Progenitor cell of endocrine pancreas (in vitro differentiated cells): ENCODE measurements around the gene ALOX5. TPM values are rescaled to one million over a fixed set of nuclear protein-coding genes. Genes with fewer than 3 reads are reported as not detected.
"Not testable (repeated sequence)": the region's sequence is repeated elsewhere in the genome, so short reads cannot be mapped to it uniquely, and the experiment has no call there.

Experiments used
- DNase-seq: peaks from one replicate; pipeline ENCODE4 v3.0.0; 2021; ENCODE audit warnings: low spot score; ENCODE audit not compliant: unreplicated experiment
- H3K27ac Mint-ChIP-seq: 2 replicates; pipeline ENCODE4 v1.8.0; 2021; ENCODE audit warnings: mild to moderate bottlenecking, moderate library complexity, mixed read lengths
- H3K27me3 Mint-ChIP-seq: 2 replicates; pipeline ENCODE4 v1.8.0; 2021; ENCODE audit warnings: mixed read lengths
- H3K36me3 Mint-ChIP-seq: 2 replicates; pipeline ENCODE4 v1.8.0; 2022; ENCODE audit warnings: mixed read lengths; ENCODE audit not compliant: insufficient read depth
- H3K4me1 Mint-ChIP-seq: 2 replicates; pipeline ENCODE4 v1.8.0; 2021; ENCODE audit warnings: low read depth, mixed read lengths
- H3K4me3 Mint-ChIP-seq: 2 replicates; pipeline ENCODE4 v1.8.0; 2021; ENCODE audit warnings: low read depth, mild to moderate bottlenecking, moderate library complexity, mixed read lengths
- H3K9me3 Mint-ChIP-seq: 2 replicates; pipeline ENCODE4 v1.8.0; 2021; ENCODE audit warnings: low read depth, mixed read lengths
- total RNA-seq: library from RNA; stranded (reverse); gene quantifications from 2 replicates; pipeline ENCODE4 v1.2.1, GENCODE V29; 2021
- TF ChIP-seq, protein P1 (sequence below): fragments of 200-600 bp; sonication (generic); IDR thresholded peaks from one replicate; pipeline ENCODE4 v1.5.0; 2021; ENCODE audit warnings: antibody characterized with exemption, mild to moderate bottlenecking; ENCODE audit not compliant: unreplicated experiment

Gene ALOX5
- total RNA-seq, 1 donor from 2014 or later: 1.9 TPM

DNA sequence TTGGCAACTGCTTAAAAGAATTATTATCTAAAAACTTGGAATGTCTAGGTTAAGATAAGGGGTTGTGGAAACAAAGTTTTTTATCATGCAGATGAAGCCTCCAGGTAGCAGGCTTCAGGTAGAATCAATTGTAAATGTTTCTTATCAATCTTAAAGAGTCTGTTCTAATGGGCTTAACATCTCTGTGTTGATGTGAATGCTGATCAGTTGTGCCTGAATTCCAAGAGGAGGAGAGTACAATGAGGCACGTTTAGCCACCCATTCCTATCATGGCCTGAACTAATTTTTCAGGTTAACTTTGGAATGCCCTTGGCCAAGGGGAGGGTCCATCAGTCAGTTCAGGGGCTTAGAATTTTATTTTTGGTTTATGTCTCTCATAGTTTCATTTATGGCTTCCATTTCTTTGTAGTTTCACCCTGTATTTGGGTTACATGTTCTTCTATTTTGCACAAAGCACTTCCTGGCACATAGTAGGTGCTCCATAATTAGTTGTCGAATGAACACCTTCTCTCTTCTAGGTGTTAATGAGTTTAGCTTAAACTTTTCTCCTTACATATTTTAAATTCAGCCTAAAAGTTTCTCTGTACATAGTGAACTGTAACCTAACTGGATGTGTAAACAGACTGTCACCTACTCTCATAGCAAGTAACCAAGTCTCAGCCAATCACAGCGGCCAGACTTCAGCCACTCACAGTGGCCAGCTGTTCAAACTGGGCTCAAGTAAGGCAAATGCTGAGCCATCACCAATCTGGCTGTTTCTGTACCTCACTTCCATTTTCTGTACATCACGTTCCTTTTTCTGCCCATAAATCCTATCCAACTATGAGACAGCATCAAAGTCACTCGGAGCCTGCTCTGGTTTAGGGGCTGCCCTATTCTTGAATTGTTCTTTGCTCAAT, 34.7 kb downstream of the ALOX5 start:
- no peaks in the 10 kb centered on the region for H3K36me3 Mint-ChIP-seq
- peaks cover 26% of the 10 kb centered on the region for H3K4me1 Mint-ChIP-seq
- TF ChIP-seq, protein P1, sequence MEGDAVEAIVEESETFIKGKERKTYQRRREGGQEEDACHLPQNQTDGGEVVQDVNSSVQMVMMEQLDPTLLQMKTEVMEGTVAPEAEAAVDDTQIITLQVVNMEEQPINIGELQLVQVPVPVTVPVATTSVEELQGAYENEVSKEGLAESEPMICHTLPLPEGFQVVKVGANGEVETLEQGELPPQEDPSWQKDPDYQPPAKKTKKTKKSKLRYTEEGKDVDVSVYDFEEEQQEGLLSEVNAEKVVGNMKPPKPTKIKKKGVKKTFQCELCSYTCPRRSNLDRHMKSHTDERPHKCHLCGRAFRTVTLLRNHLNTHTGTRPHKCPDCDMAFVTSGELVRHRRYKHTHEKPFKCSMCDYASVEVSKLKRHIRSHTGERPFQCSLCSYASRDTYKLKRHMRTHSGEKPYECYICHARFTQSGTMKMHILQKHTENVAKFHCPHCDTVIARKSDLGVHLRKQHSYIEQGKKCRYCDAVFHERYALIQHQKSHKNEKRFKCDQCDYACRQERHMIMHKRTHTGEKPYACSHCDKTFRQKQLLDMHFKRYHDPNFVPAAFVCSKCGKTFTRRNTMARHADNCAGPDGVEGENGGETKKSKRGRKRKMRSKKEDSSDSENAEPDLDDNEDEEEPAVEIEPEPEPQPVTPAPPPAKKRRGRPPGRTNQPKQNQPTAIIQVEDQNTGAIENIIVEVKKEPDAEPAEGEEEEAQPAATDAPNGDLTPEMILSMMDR: no peak
- DNase-seq: no peak
- no peaks in the 10 kb centered on the region for H3K27me3 Mint-ChIP-seq
- H3K4me3 Mint-ChIP-seq: no peak overlapping the region
- H3K9me3 Mint-ChIP-seq: no peaks in the 10 kb centered on the region
- H3K27ac Mint-ChIP-seq: no peak overlapping the region

DNA sequence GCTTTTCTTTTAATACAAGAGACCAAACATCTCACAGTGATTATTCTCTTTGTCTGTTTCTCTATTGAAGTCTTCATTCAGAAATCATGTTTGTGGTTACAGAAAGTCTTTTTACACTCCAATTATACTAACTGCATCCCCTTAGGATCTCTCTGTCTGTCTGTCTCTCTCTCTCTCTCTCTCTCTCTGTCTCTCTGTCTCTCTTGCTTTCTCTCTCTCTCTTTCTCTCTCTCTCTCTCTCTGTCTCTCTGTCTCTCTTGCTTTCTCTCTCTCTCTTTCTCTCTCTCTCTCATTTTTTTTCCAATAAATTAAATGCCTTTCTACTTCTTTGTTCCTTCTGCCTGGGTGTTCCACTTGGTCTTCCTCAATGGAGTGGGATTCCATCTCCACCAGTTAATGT, 35.3 kb downstream of the ALOX5 start:
- not testable (repeated sequence) for H3K9me3 Mint-ChIP-seq, H3K4me3 Mint-ChIP-seq, DNase-seq, H3K36me3 Mint-ChIP-seq, H3K27ac Mint-ChIP-seq, H3K27me3 Mint-ChIP-seq
- H3K4me1 Mint-ChIP-seq: peaks cover 26% of the 10 kb centered on the region

DNA sequence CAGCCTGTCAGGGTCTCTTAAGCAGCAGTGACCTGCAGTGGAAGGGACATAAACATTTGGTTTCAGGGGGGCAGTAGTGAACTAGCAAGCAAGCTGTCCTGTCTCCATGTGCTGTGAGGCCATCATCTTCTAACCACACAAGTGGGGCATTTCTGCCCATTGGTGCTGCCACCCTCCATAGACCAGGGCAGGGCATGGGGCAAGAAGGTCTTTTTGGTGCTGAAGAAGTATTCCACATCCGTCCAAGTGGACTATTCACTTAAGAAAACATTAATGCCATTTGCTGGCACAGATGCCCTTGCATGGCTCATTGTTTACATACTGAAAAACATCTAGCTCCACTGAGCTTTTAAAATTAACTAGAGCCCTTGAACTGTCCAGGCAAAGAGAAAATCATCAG, 35.8 kb downstream of the ALOX5 start:
- DNase-seq: no peak
- peaks cover 23% of the 10 kb centered on the region for H3K4me1 Mint-ChIP-seq
- TF ChIP-seq, protein P1: no peak
- no peak overlapping the region for H3K27ac Mint-ChIP-seq
- no peak overlapping the region for H3K4me3 Mint-ChIP-seq
- no peaks in the 10 kb centered on the region for H3K36me3 Mint-ChIP-seq
- no peaks in the 10 kb centered on the region for H3K27me3 Mint-ChIP-seq
- peaks cover 2% of the 10 kb centered on the region for H3K9me3 Mint-ChIP-seq

DNA sequence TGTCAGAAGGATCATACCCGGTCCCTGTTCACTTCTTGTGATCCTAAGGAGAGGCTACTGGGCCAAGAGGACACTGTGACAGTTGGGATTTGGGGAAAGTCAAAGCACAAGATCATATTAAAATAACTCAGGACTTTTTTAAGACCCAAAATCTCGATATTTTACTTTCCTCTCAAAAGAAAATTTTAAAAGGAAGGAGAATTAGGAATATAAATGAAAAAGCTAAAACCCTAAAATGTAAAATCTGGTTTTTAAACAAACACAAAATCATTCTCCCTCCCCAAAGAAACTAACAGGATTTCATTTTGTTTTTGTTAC, 36.4 kb downstream of the ALOX5 start:
- H3K27me3 Mint-ChIP-seq: no peaks in the 10 kb centered on the region
- H3K9me3 Mint-ChIP-seq: peaks cover 2% of the 10 kb centered on the region
- TF ChIP-seq, protein P1: no peak
- peaks cover 18% of the 10 kb centered on the region for H3K4me1 Mint-ChIP-seq
- no peak overlapping the region for H3K27ac Mint-ChIP-seq
- DNase-seq: no peak
- H3K36me3 Mint-ChIP-seq: no peaks in the 10 kb centered on the region
- no peak overlapping the region for H3K4me3 Mint-ChIP-seq

DNA sequence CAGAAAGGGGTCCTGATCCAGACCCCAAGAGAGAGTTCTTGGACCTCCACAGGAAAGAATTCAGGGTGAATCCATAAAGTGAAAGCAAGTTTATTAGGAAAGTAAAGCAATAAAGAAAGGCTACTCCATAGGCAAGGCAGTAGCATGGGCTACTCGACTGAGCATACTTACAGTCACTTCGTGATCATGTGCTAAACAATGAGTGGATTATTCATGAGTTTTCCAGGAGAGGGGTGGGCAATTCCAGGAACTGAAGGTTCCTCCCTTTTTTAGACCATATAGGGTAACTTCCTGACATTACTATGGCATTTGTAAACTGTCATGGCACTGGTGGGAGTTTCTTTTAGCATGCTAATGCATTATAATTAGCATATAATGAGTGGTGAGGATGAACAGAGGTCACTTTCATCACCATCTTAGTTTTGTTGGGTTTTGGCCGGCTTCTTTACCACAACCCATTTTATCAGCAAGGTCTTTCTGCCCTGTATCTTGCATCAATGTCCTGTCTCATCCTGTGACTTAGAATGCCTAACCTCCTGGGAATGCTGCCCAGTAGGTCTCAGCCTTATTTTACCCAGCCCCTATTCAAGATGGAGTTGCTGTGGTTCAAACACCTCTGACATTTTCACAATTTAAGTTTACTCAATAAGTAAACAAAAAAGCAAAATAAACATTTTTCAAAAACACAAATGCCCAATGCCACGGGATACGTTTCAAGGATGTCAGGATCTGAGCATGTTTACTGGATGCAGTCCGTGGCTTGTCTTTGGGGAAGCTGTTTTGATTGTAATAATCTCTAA, 37.0 kb downstream of the ALOX5 start:
- Mint-ChIP-seq H3K4me3 (no peak overlapping the region), H3K27ac (no peak overlapping the region), H3K4me1 (peaks cover 18% of the 10 kb centered on the region), H3K9me3 (peaks cover 2% of the 10 kb centered on the region), H3K36me3 (no peaks in the 10 kb centered on the region), H3K27me3 (no peaks in the 10 kb centered on the region)
- DNase-seq: no peak
- TF ChIP-seq, protein P1: no peak
